H9 (cell line): ENCODE measurements around the gene GSE1. TPM values are rescaled to one million over a fixed set of nuclear protein-coding genes. Genes with fewer than 3 reads are reported as not detected.

ENCODE experiments used
- DNase-seq: peaks from one replicate; pipeline ENCODE4 v3.0.0-alpha.2; 2017
- H2AFZ ChIP-seq: one replicate; pipeline ENCODE4 v1.6.1; 2013; ENCODE audit warnings: mild to moderate bottlenecking, low read length, control low read depth, moderate library complexity
- H2AK5ac ChIP-seq: 2 replicates; pipeline ENCODE4 v1.6.1; 2013; ENCODE audit warnings: low read length, control low read depth, mixed read lengths; ENCODE audit not compliant: insufficient read length
- H2BK120ac ChIP-seq: one replicate; pipeline ENCODE4 v1.6.1; 2013; ENCODE audit warnings: low read depth, mild to moderate bottlenecking, low read length, control low read depth, inconsistent platforms; ENCODE audit not compliant: poor library complexity, severe bottlenecking
- H2BK12ac ChIP-seq: 2 replicates; pipeline ENCODE4 v1.6.1; 2013; ENCODE audit warnings: low read length, control low read depth, mixed read lengths, low read depth; ENCODE audit not compliant: insufficient read length
- H2BK15ac ChIP-seq: 2 replicates; pipeline ENCODE4 v1.6.1; 2013; ENCODE audit warnings: low read depth, low read length, control low read depth
- H2BK20ac ChIP-seq: one replicate; pipeline ENCODE4 v1.6.1; 2013; ENCODE audit warnings: low read depth, mild to moderate bottlenecking, low read length, control low read depth, inconsistent platforms; ENCODE audit not compliant: poor library complexity, severe bottlenecking
- H2BK5ac ChIP-seq: 2 replicates; pipeline ENCODE4 v1.6.1; 2013; ENCODE audit warnings: low read length, control low read depth, mixed read lengths; ENCODE audit not compliant: insufficient read length
- H3K14ac ChIP-seq: 2 replicates; pipeline ENCODE4 v1.6.1; 2013; ENCODE audit warnings: low read length, control low read depth; ENCODE audit not compliant: insufficient read depth
- H3K18ac ChIP-seq: 2 replicates; pipeline ENCODE4 v1.6.1; 2013; ENCODE audit warnings: low read depth, mild to moderate bottlenecking, mixed read lengths, low read length, control low read depth; ENCODE audit not compliant: insufficient read length
- H3K23ac ChIP-seq: 2 replicates; pipeline ENCODE4 v1.6.1; 2013; ENCODE audit warnings: low read length, control low read depth, mixed read lengths, low read depth; ENCODE audit not compliant: insufficient read length
- H3K23me2 ChIP-seq: 2 replicates; pipeline ENCODE4 v1.6.1; 2013; ENCODE audit warnings: low read depth, mild to moderate bottlenecking, mixed read lengths, low read length, control low read depth; ENCODE audit not compliant: insufficient read length, poor library complexity, severe bottlenecking
- H3K27ac ChIP-seq: 2 replicates; pipeline ENCODE4 v1.5.1; 2013; ENCODE audit warnings: low read length, control low read depth, mixed read lengths, low read depth; ENCODE audit not compliant: insufficient read length
- H3K27me3 ChIP-seq: 2 replicates; pipeline ENCODE4 v1.6.1; 2013; ENCODE audit warnings: low read length, control low read depth, inconsistent platforms; ENCODE audit not compliant: insufficient read depth
- H3K4ac ChIP-seq: 2 replicates; pipeline ENCODE4 v1.6.1; 2013; ENCODE audit warnings: low read depth, mild to moderate bottlenecking, control low read depth, inconsistent platforms, low read length, moderate library complexity
- H3K4me1 ChIP-seq: 2 replicates; pipeline ENCODE4 v1.6.1; 2013; ENCODE audit warnings: low read length, control low read depth, inconsistent platforms; ENCODE audit not compliant: insufficient read depth
- H3K4me2 ChIP-seq: 2 replicates; pipeline ENCODE4 v1.6.1; 2013; ENCODE audit warnings: low read length, control low read depth, mixed read lengths; ENCODE audit not compliant: insufficient read length, insufficient read depth
- H3K56ac ChIP-seq: 2 replicates; pipeline ENCODE4 v1.6.1; 2013; ENCODE audit warnings: low read depth, mild to moderate bottlenecking, mixed read lengths, low read length, control low read depth; ENCODE audit not compliant: insufficient read length
- H3K79me1 ChIP-seq: 2 replicates; pipeline ENCODE4 v1.6.1; 2013; ENCODE audit warnings: low read depth, mild to moderate bottlenecking, moderate library complexity, low read length, control low read depth, inconsistent platforms; ENCODE audit not compliant: insufficient read depth, poor library complexity, severe bottlenecking
- H3K79me2 ChIP-seq: 2 replicates; pipeline ENCODE4 v1.6.1; 2013; ENCODE audit warnings: low read length, control low read depth, inconsistent platforms; ENCODE audit not compliant: insufficient read depth
- H3K9ac ChIP-seq: 2 replicates; pipeline ENCODE4 v1.6.1; 2013; ENCODE audit warnings: low read length, control low read depth, mixed read lengths; ENCODE audit not compliant: insufficient read length; ENCODE audit errors: extremely low read depth
- H3K9me3 ChIP-seq: one replicate; pipeline ENCODE4 v1.6.1; 2013; ENCODE audit warnings: low read depth, low read length, inconsistent platforms; ENCODE audit not compliant: control insufficient read depth
- H3T11ph ChIP-seq: one replicate; pipeline ENCODE4 v1.6.1; 2013; ENCODE audit warnings: mild to moderate bottlenecking, low read length, control low read depth, inconsistent platforms
- H4K20me1 ChIP-seq: one replicate; pipeline ENCODE4 v1.6.1; 2013; ENCODE audit not compliant: control insufficient read depth, insufficient read length, insufficient read depth
- H4K5ac ChIP-seq: 2 replicates; pipeline ENCODE4 v1.6.1; 2013; ENCODE audit warnings: low read depth, mild to moderate bottlenecking, mixed read lengths, low read length, control low read depth; ENCODE audit not compliant: insufficient read length
- H4K8ac ChIP-seq: replicated peaks from 2 replicates; pipeline ENCODE4 v1.6.1; 2013; ENCODE audit warnings: low read length, control low read depth, mixed read lengths, low read depth; ENCODE audit not compliant: insufficient read length
- H4K91ac ChIP-seq: 2 replicates; pipeline ENCODE4 v1.6.1; 2013; ENCODE audit warnings: low read depth, mild to moderate bottlenecking, moderate library complexity, mixed read lengths, low read length, control low read depth; ENCODE audit not compliant: insufficient read length
- H3K27ac Mint-ChIP-seq, 3 experiments: 2 replicates in 2 of 3; 3 replicates in 1 of 3; pipeline ENCODE4 v1.8.0; 2020 to 2021; ENCODE audit warnings: mixed read lengths in 3 of 3, mild to moderate bottlenecking in 1 of 3, moderate library complexity in 1 of 3
- H3K27me3 Mint-ChIP-seq: 2 replicates; pipeline ENCODE4 v1.8.0; 2021; ENCODE audit warnings: low read depth, mild to moderate bottlenecking, moderate library complexity, mixed read lengths
- H3K36me3 Mint-ChIP-seq, 3 experiments: 2 replicates in 2 of 3; 3 replicates in 1 of 3; pipeline ENCODE4 v1.8.0; 2020 to 2021; ENCODE audit warnings: low read depth in 3 of 3, mixed read lengths in 3 of 3; ENCODE audit not compliant: insufficient read depth in 1 of 3
- H3K4me1 Mint-ChIP-seq, 2 experiments: 2 replicates each; pipeline ENCODE4 v1.8.0; 2020; ENCODE audit warnings: mixed read lengths in 2 of 2
- H3K4me3 Mint-ChIP-seq, 2 experiments: 2 replicates in 1 of 2; 3 replicates in 1 of 2; pipeline ENCODE4 v1.8.0; 2020 to 2021; ENCODE audit warnings: mild to moderate bottlenecking in 2 of 2, mixed read lengths in 2 of 2, moderate library complexity in 1 of 2
- H3K9me3 Mint-ChIP-seq, 2 experiments: 2 replicates in 1 of 2; 3 replicates in 1 of 2; pipeline ENCODE4 v1.8.0; 2020; ENCODE audit warnings: mild to moderate bottlenecking in 2 of 2, mixed read lengths in 2 of 2, moderate library complexity in 1 of 2
- WGBS: extraction: QIAGEN DNeasy Blood & Tissue Kit; methylation state at CpG from one replicate; pipeline ENCODE4 v1.1.7; 2013; ENCODE audit warnings: missing lambda C conversion rate, low lambda C conversion rate, mixed read lengths; ENCODE audit not compliant: insufficient read length; ENCODE audit errors: extremely low coverage; 5-methylcytosine and 5-hydroxymethylcytosine counted together
- total RNA-seq: library from RNA; stranded (reverse); gene quantifications from 2 replicates; pipeline ENCODE4 v1.2.1, GENCODE V29; 2021
- TF ChIP-seq, protein P1 (sequence below): fragments of 200-600 bp; sonication (generic); conservative IDR thresholded peaks from 3 replicates; pipeline ENCODE4 v1.8.0; 2021; ENCODE audit warnings: antibody characterized with exemption, mild to moderate bottlenecking

The GSE1 gene
- total RNA-seq, 1 experiment from 2014 or later: 125 TPM

DNA sequence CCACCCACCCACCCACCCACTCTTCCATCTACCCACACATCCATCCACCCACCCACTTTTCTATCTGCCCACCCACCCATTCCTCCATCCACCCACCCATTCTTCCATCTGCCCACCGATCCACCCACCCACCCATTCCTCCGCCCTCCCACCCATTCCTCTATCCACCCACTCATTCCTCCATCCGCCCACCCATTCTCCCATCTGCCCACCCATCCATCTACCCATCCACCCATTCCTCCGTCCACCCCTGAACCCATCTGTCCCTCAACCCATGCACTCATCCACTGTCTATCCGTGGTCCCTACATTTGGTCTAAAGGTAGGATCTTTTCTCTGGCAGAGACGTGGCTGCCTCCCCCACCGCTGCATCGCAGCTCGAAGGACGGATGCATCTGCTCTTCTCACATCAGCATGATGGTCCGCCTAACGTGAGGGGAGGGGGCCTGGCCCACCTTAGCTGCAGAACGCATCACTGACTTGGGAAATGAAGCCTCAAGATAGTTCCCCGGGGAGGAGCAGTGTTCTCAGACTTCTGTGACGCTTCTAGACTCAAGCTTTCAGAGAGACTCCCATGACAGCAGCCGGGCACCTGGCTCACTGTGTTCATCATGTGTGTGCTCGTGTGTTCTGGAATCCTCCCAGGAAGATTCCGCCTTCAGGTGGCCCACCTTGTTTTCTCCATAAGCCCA lies 17.2 kb upstream of the GSE1 start:
- Histone ChIP-seq H3K4me1 (peaks cover 5% of the 10 kb centered on the region; the same call in 1 of the 2 replicates), H3K27me3 (no peaks in the 10 kb centered on the region), H3K56ac (no peak overlapping the region), H3K4me2 (no peak overlapping the region), H4K5ac (no peak overlapping the region), H4K20me1 (no peaks in the 10 kb centered on the region), H3K79me2 (no peaks in the 10 kb centered on the region), H2BK12ac (no peak overlapping the region), H2BK20ac (no peak overlapping the region), H2BK5ac (no peak overlapping the region), H3K23me2 (no peaks in the 10 kb centered on the region), H3K79me1 (no peaks in the 10 kb centered on the region), H3K27ac (no peak overlapping the region), H4K8ac (no peak overlapping the region), H3K9ac (no peak overlapping the region), H3K4ac (no peak overlapping the region), H2AK5ac (no peak overlapping the region), H3T11ph (no peak overlapping the region), H2BK15ac (no peak overlapping the region), H3K14ac (no peak overlapping the region), H4K91ac (no peak overlapping the region), H3K9me3 (no peaks in the 10 kb centered on the region), H3K23ac (no peak overlapping the region), H2AFZ (no peak overlapping the region), H3K18ac (no peak overlapping the region), H2BK120ac (no peak overlapping the region)
- H3K4me3 Mint-ChIP-seq: no peak overlapping the region
- DNase-seq: no peak
- no peaks in the 10 kb centered on the region; the same call in 1 of the 2 replicates for H3K27me3 Mint-ChIP-seq
- H3K9me3 Mint-ChIP-seq: no peaks in the 10 kb centered on the region
- TF ChIP-seq, protein P1, sequence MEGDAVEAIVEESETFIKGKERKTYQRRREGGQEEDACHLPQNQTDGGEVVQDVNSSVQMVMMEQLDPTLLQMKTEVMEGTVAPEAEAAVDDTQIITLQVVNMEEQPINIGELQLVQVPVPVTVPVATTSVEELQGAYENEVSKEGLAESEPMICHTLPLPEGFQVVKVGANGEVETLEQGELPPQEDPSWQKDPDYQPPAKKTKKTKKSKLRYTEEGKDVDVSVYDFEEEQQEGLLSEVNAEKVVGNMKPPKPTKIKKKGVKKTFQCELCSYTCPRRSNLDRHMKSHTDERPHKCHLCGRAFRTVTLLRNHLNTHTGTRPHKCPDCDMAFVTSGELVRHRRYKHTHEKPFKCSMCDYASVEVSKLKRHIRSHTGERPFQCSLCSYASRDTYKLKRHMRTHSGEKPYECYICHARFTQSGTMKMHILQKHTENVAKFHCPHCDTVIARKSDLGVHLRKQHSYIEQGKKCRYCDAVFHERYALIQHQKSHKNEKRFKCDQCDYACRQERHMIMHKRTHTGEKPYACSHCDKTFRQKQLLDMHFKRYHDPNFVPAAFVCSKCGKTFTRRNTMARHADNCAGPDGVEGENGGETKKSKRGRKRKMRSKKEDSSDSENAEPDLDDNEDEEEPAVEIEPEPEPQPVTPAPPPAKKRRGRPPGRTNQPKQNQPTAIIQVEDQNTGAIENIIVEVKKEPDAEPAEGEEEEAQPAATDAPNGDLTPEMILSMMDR: no peak
- H3K36me3 Mint-ChIP-seq: peaks cover 0 to 7% (median 1%) of the 10 kb centered on the region in 3 experiments; a peak in 3 of 7 replicates
- H3K27ac Mint-ChIP-seq: no peak overlapping the region
- peaks cover 42 to 46% of the 10 kb centered on the region in 2 experiments for H3K4me1 Mint-ChIP-seq
- no CpG with 5 or more reads among the region's 18 CpGs for WGBS
